K562 (cell line): Measurements from ENCODE around the gene XPR1. TPM values are rescaled to one million over a fixed set of nuclear protein-coding genes. Genes with fewer than 3 reads are reported as not detected.

Experiments
- ARID3A ChIP-seq: IDR thresholded peaks from 2 replicates; pipeline ENCODE4 v1.6.1; 2012; ENCODE audit warnings: low read depth, low read length, improper control_type of control experiment, borderline replicate concordance
- EP400 ChIP-seq: fragments of 450-650 bp; IDR thresholded peaks from 2 replicates; pipeline ENCODE4 v1.6.1; 2017; ENCODE audit warnings: antibody characterized with exemption, mild to moderate bottlenecking, moderate library complexity
- GATAD2B ChIP-seq: fragments of 450-650 bp; IDR thresholded peaks from 2 replicates; pipeline ENCODE4 v1.6.1; 2017; ENCODE audit warnings: mild to moderate bottlenecking, borderline replicate concordance
- MEIS2 ChIP-seq: fragments of 450-650 bp; IDR thresholded peaks from 2 replicates; pipeline ENCODE4 v1.6.1; 2014; ENCODE audit warnings: mild to moderate bottlenecking; ENCODE audit not compliant: partially characterized antibody
- MYBL2 ChIP-seq, 2 experiments: fragments of 450-650 bp in 1 of 2; sonication (generic) in 1 of 2; formaldehyde crosslinking in 1 of 2; IDR thresholded peaks; 2 replicates each; pipeline versions ENCODE4 v1.6.1 to v1.8.1; 2017 to 2022; ENCODE audit warnings: borderline replicate concordance in 1 of 2, inconsistent platforms in 1 of 2, low read depth in 1 of 2, mild to moderate bottlenecking in 1 of 2, missing genetic modification reagents in 1 of 2, moderate library complexity in 1 of 2
- NCOA4 ChIP-seq: fragments of 450-650 bp; IDR thresholded peaks from 2 replicates; pipeline ENCODE4 v1.6.1; 2018; ENCODE audit warnings: mild to moderate bottlenecking; ENCODE audit not compliant: partially characterized antibody
- NKRF ChIP-seq: fragments of 450-650 bp; IDR thresholded peaks from 2 replicates; pipeline ENCODE4 v1.6.1; 2016; ENCODE audit warnings: borderline replicate concordance
- NR2C1 ChIP-seq, 2 experiments: fragments of 450-650 bp; IDR thresholded peaks; 2 replicates each; pipeline ENCODE4 v1.6.1; 2017; ENCODE audit warnings: mild to moderate bottlenecking in 2 of 2, antibody characterized with exemption in 1 of 2, inconsistent platforms in 1 of 2, missing compliant biosample characterization in 1 of 2, missing genetic modification characterization in 1 of 2
- RFX7 ChIP-seq: fragments of 250-450 bp; sonication (Bioruptor Pico); IDR thresholded peaks from 2 replicates; pipeline ENCODE4 v1.5.1; 2021; ENCODE audit warnings: mild to moderate bottlenecking
- SOX6 ChIP-seq: fragments of 450-650 bp; IDR thresholded peaks from 2 replicates; pipeline ENCODE4 v1.6.1; 2014; ENCODE audit warnings: mild to moderate bottlenecking
- TCFL5 ChIP-seq: fragments of 250-450 bp; sonication (Bioruptor Pico); conservative IDR thresholded peaks from 2 replicates; pipeline ENCODE4 v1.6.1; 2021; ENCODE audit warnings: mild to moderate bottlenecking, moderate library complexity, matching md5 sums
- TRIM28 ChIP-seq: fragments of 450-650 bp; IDR thresholded peaks from 2 replicates; pipeline ENCODE4 v1.6.1; 2017
- ZBTB17 ChIP-seq: fragments of 450-650 bp; formaldehyde crosslinking; IDR thresholded peaks from 2 replicates; pipeline ENCODE4 v1.4.0; 2020; ENCODE audit warnings: mild to moderate bottlenecking
- ZFPM2 ChIP-seq: fragments of 250-450 bp; sonication (Bioruptor Pico); IDR thresholded peaks from 2 replicates; pipeline ENCODE4 v1.5.1; 2022; ENCODE audit warnings: mild to moderate bottlenecking
- ZNF764 ChIP-seq: fragments of 250-450 bp; sonication (Bioruptor Pico); IDR thresholded peaks from 2 replicates; pipeline ENCODE4 v1.4.0; 2020; ENCODE audit warnings: low read depth, mild to moderate bottlenecking, moderate library complexity
- ZSCAN32 ChIP-seq: fragments of 450-650 bp; formaldehyde crosslinking; IDR thresholded peaks from 2 replicates; pipeline ENCODE4 v1.4.0; 2020; ENCODE audit warnings: mild to moderate bottlenecking, moderate library complexity
- polyA plus RNA-seq, 8 experiments: library from polyadenylated mRNA; depleted of rRNA in 4 of 8; stranded (reverse) in 5 of 8; unstranded in 3 of 8; fragments of >200 nt; fragmentation: Nextera tagmentation in 2 of 8; fragmentation: Illumina TruSeq in 1 of 8; extraction: Ambion mirVana in 2 of 8; extraction: Trizol in 1 of 8; gene quantifications; 2 replicates each; pipeline versions ENCODE4 v1.2.1 to v1.2.3, GENCODE V29; 2011 to 2014; ENCODE audit warnings: inconsistent platforms in 1 of 8, missing spikeins in 1 of 8
- total RNA-seq, 7 experiments: library from RNA; depleted of rRNA in 6 of 7; stranded (reverse); fragments of >200 nt in 6 of 7; fragmentation: Illumina TruSeq in 2 of 7; extraction: Trizol in 2 of 7; gene quantifications; 2 replicates each; pipeline versions ENCODE4 v1.2.1 to v1.2.3, GENCODE V29; 2011 to 2021; ENCODE audit warnings: low replicate concordance in 1 of 7
- TF ChIP-seq, protein P1 (sequence below), 3 experiments: IDR thresholded peaks in 2 of 3; conservative IDR thresholded peaks in 1 of 3; 2 replicates each; pipeline ENCODE4 v1.5.1; 2011 to 2012; ENCODE audit warnings: low read length in 3 of 3, mild to moderate bottlenecking in 3 of 3, control low read depth in 2 of 3, improper control_type of control experiment in 1 of 3, inconsistent platforms in 1 of 3, low read depth in 1 of 3, mixed read lengths in 1 of 3, moderate library complexity in 1 of 3; ENCODE audit not compliant: insufficient read depth in 2 of 3
- TF ChIP-seq, protein P2 (sequence below): fragments of 250-450 bp; sonication (Bioruptor Pico); IDR thresholded peaks from 2 replicates; pipeline ENCODE4 v1.8.0; 2022; ENCODE audit warnings: inconsistent platforms, mild to moderate bottlenecking, moderate library complexity, borderline replicate concordance
- TF ChIP-seq, protein P3 (sequence below): IDR thresholded peaks from 2 replicates; pipeline ENCODE4 v1.6.1; 2014; ENCODE audit warnings: antibody characterized with exemption

XPR1 gene
- total and polyA plus RNA-seq, 9 of the 15 experiments (the other 6 are each of a cell fraction or from before 2014, with no cell fraction given) = 3.0 to 66.2 (median 38.6) TPM

DNA sequence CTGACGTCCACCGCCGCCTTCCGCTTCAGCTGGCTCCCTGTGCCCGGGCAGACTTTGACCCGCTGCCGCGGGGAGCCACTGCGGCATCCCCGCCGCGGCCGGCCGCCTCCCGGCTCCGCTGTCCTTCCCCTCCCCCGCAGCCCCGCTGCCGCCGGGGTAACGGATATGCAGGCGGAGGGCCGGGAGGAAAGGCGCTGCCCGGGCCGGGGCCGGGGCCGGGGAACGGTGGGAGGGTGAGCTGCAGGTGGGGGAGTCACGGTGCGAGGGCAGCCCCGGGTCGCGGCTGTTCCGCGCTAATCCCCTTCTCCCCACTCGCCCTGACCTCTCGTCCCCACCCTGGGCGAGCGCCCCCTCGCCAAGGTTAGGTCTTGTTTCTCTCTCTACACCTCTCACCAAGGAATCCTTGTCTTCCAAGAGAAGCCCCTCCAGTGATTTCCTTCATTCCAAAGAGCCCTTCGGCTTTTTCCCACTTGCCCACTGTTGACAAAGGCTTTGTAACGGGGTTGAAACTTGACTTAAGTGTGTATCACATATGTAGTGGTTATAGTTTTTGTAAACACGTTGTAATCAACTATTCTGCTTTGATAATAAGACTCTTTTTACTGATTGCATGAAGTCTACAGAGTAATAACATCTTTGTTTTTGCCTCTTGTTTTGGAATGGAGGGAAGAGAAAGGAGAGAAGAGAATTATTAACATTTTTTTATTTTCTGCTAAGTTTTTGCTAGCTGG is 669 bp downstream of the XPR1 start (continued):
- TF ChIP-seq, protein P1, sequence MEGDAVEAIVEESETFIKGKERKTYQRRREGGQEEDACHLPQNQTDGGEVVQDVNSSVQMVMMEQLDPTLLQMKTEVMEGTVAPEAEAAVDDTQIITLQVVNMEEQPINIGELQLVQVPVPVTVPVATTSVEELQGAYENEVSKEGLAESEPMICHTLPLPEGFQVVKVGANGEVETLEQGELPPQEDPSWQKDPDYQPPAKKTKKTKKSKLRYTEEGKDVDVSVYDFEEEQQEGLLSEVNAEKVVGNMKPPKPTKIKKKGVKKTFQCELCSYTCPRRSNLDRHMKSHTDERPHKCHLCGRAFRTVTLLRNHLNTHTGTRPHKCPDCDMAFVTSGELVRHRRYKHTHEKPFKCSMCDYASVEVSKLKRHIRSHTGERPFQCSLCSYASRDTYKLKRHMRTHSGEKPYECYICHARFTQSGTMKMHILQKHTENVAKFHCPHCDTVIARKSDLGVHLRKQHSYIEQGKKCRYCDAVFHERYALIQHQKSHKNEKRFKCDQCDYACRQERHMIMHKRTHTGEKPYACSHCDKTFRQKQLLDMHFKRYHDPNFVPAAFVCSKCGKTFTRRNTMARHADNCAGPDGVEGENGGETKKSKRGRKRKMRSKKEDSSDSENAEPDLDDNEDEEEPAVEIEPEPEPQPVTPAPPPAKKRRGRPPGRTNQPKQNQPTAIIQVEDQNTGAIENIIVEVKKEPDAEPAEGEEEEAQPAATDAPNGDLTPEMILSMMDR (IDR thresholded peaks at IDR 0.05 in 2 of 3, conservative IDR thresholded peaks at IDR 0.05 in 1 of 3; ENCODE audit: insufficient read depth in 2 of 3, low read depth in 1 of 3, low read length in 3 of 3) = peak; percentile 40 to 54 (median 41); a peak in 3 of 6 replicates
- TF ChIP-seq MEIS2 = no peak
- no peak for TF ChIP-seq ARID3A
- no peak for TF ChIP-seq TCFL5
- TF ChIP-seq, protein P2, sequence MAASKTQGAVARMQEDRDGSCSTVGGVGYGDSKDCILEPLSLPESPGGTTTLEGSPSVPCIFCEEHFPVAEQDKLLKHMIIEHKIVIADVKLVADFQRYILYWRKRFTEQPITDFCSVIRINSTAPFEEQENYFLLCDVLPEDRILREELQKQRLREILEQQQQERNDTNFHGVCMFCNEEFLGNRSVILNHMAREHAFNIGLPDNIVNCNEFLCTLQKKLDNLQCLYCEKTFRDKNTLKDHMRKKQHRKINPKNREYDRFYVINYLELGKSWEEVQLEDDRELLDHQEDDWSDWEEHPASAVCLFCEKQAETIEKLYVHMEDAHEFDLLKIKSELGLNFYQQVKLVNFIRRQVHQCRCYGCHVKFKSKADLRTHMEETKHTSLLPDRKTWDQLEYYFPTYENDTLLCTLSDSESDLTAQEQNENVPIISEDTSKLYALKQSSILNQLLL (CRISPR knock-in tag) = no peak
- no peak for TF ChIP-seq RFX7
- TF ChIP-seq ZNF764 (CRISPR knock-in tag) = no peak
- no peak for TF ChIP-seq MYBL2 (IDR thresholded peaks at IDR 0.05; ENCODE audit: low read depth)
- no peak for TF ChIP-seq MYBL2 (CRISPR knock-in tag; IDR thresholded peaks at IDR 0.05; ENCODE audit: borderline replicate concordance)
- no peak for TF ChIP-seq NCOA4
- TF ChIP-seq, protein P3, sequence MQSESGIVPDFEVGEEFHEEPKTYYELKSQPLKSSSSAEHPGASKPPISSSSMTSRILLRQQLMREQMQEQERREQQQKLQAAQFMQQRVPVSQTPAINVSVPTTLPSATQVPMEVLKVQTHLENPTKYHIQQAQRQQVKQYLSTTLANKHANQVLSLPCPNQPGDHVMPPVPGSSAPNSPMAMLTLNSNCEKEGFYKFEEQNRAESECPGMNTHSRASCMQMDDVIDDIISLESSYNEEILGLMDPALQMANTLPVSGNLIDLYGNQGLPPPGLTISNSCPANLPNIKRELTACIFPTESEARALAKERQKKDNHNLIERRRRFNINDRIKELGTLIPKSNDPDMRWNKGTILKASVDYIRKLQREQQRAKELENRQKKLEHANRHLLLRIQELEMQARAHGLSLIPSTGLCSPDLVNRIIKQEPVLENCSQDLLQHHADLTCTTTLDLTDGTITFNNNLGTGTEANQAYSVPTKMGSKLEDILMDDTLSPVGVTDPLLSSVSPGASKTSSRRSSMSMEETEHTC = no peak
- TF ChIP-seq GATAD2B = 0 out of 2 replicates have a peak, but pooled peaks have one; percentile 13
- no peak for TF ChIP-seq ZSCAN32 (CRISPR knock-in tag)
- no peak for TF ChIP-seq SOX6
- TF ChIP-seq NR2C1 (IDR thresholded peaks at IDR 0.05) = peak; percentile 39; the same call in 1 of the 2 replicates
- no peak for TF ChIP-seq NR2C1 (tag; IDR thresholded peaks at IDR 0.05)
- TF ChIP-seq EP400 = peak; percentile 36; the same call in 1 of the 2 replicates
- no peak for TF ChIP-seq ZFPM2 (CRISPR knock-in tag)
- TF ChIP-seq TRIM28 = no peak
- TF ChIP-seq ZBTB17 (CRISPR knock-in tag) = peak; percentile 67; the same call in 1 of the 2 replicates
- TF ChIP-seq NKRF = 0 out of 2 replicates have a peak, but pooled peaks have one; percentile 62
